SK-N-SH (cell line): ENCODE results near the gene CACNA1A. TPM values are rescaled to one million over a fixed set of nuclear protein-coding genes. Genes with fewer than 3 reads are reported as not detected.

Experiments
- CTCF ChIA-PET: fragments of 300-600, 350-600 bp; formaldehyde crosslinking; extraction: SDS; loops from one replicate; lab custom pipeline; 2021; lab: Yijun Ruan, JAX
- POLR2A ChIA-PET: fragments of 350-600 bp; sonication (Branson Sonifier 250); formaldehyde crosslinking; extraction: SDS; loops from one replicate; lab custom pipeline; 2020; ENCODE audit warnings: antibody characterized with exemption, inconsistent platforms; lab: Yijun Ruan, JAX
- DNase-seq: peaks from one replicate; pipeline ENCODE4 v3.0.0; 2012
- H2AFZ ChIP-seq: fragments of 200-600 bp; sonication (generic); 2 replicates; pipeline ENCODE4 v1.8.1; 2016; ENCODE audit warnings: antibody characterized with exemption, mild to moderate bottlenecking, low read depth
- H3F3A ChIP-seq: fragments of 200-600 bp; sonication (generic); replicated peaks from 2 replicates; pipeline ENCODE3; 2016; ENCODE audit warnings: antibody characterized with exemption, mild to moderate bottlenecking; ENCODE audit not compliant: insufficient read depth
- H3K27ac ChIP-seq, 2 experiments: fragments of 200-500 bp in 1 of 2; fragments of 200-600 bp in 1 of 2; sonication (Bioruptor generic) in 1 of 2; sonication (generic), shearing (Covaris generic) in 1 of 2; 2 replicates each; pipeline versions ENCODE4 v1.5.1 to v1.6.1; 2014 to 2016; ENCODE audit warnings: low read depth in 2 of 2, inconsistent platforms in 1 of 2, low read length in 1 of 2, mild to moderate bottlenecking in 1 of 2, mixed read lengths in 1 of 2
- H3K27me3 ChIP-seq: fragments of 200-600 bp; sonication (generic), shearing (Covaris generic); 2 replicates; pipeline ENCODE4 v1.6.1; 2016; ENCODE audit warnings: mixed run types; ENCODE audit not compliant: insufficient read depth
- H3K36me3 ChIP-seq, 2 experiments: fragments of 200-500 bp in 1 of 2; fragments of 200-600 bp in 1 of 2; sonication (Bioruptor generic) in 1 of 2; sonication (generic) in 1 of 2; replicated peaks in 1 of 2; 2 replicates each; pipeline versions ENCODE3 to v1.5.1; 2014 to 2016; ENCODE audit warnings: low read length in 1 of 2, mild to moderate bottlenecking in 1 of 2; ENCODE audit not compliant: insufficient read depth in 2 of 2, control insufficient read depth in 1 of 2
- H3K4me1 ChIP-seq, 2 experiments: fragments of 200-500 bp in 1 of 2; fragments of 200-600 bp in 1 of 2; sonication (Bioruptor generic) in 1 of 2; sonication (generic), shearing (Covaris generic) in 1 of 2; 2 replicates each; pipeline versions ENCODE4 v1.5.1 to v1.6.1; 2014 to 2016; ENCODE audit warnings: low read depth in 1 of 2, low read length in 1 of 2, mixed run types in 1 of 2; ENCODE audit not compliant: insufficient read depth in 2 of 2, control insufficient read depth in 1 of 2
- H3K4me2 ChIP-seq: fragments of 200-600 bp; sonication (generic), shearing (Covaris generic); 2 replicates; pipeline ENCODE4 v1.6.1; 2017; ENCODE audit warnings: mixed run types
- H3K4me3 ChIP-seq, 2 experiments: fragments of 200-500 bp in 1 of 2; fragments of 200-600 bp in 1 of 2; sonication (Bioruptor generic) in 1 of 2; sonication (generic), shearing (Covaris generic) in 1 of 2; 2 replicates each; pipeline versions ENCODE4 v1.5.1 to v1.8.1; 2014 to 2016; ENCODE audit warnings: low read depth in 2 of 2, inconsistent platforms in 1 of 2, low read length in 1 of 2, mild to moderate bottlenecking in 1 of 2, mixed read lengths in 1 of 2, moderate library complexity in 1 of 2
- H3K79me2 ChIP-seq: fragments of 200-600 bp; sonication (generic); 2 replicates; pipeline ENCODE4 v1.8.1; 2017; ENCODE audit warnings: mild to moderate bottlenecking; ENCODE audit not compliant: insufficient read depth
- H3K9ac ChIP-seq: fragments of 200-600 bp; sonication (generic); 2 replicates; pipeline ENCODE4 v1.6.1; 2017; ENCODE audit warnings: mixed run types
- H3K9me2 ChIP-seq: fragments of 200-600 bp; sonication (generic); 2 replicates; pipeline ENCODE4 v1.6.1; 2017; ENCODE audit warnings: mixed run types
- H3K9me3 ChIP-seq: fragments of 200-600 bp; sonication (generic); 2 replicates; pipeline ENCODE4 v1.6.1; 2017; ENCODE audit warnings: mixed run types, mild to moderate bottlenecking, moderate library complexity
- H4K20me1 ChIP-seq: fragments of 200-600 bp; sonication (generic); 2 replicates; pipeline ENCODE4 v1.6.1; 2017; ENCODE audit warnings: mild to moderate bottlenecking, mixed run types; ENCODE audit not compliant: insufficient read depth
- CHD2 ChIP-seq: fragments of 150-350 bp; IDR thresholded peaks from 2 replicates; pipeline ENCODE4 v1.6.1; 2018; ENCODE audit warnings: low read length; ENCODE audit not compliant: partially characterized antibody
- CTCF ChIP-seq: fragments of 200-600 bp; sonication (generic); IDR thresholded peaks from 2 replicates; pipeline ENCODE4 v1.6.1; 2017; ENCODE audit warnings: antibody characterized with exemption, mild to moderate bottlenecking, moderate library complexity
- ELF1 ChIP-seq: IDR thresholded peaks from 2 replicates; pipeline ENCODE4 v1.4.0; 2012
- EZH2phosphoT487 ChIP-seq: fragments of 200-600 bp; sonication (generic); IDR thresholded peaks from 2 replicates; pipeline ENCODE4 v1.6.1; 2017; ENCODE audit warnings: low read depth, mixed run types, mild to moderate bottlenecking, antibody characterized with exemption, moderate library complexity, borderline replicate concordance
- FOXJ3 ChIP-seq: sonication (generic); formaldehyde crosslinking; IDR thresholded peaks from 2 replicates; pipeline ENCODE4 v1.5.1; 2020; ENCODE audit warnings: mild to moderate bottlenecking, missing genetic modification reagents
- FOXM1 ChIP-seq: IDR thresholded peaks from 2 replicates; pipeline ENCODE4 v1.4.0; 2012; ENCODE audit warnings: low read depth, mild to moderate bottlenecking
- GABPA ChIP-seq: IDR thresholded peaks from 2 replicates; pipeline ENCODE4 v1.4.0; 2012; ENCODE audit warnings: low read depth, mild to moderate bottlenecking
- IRF3 ChIP-seq: fragments of 150-350 bp; IDR thresholded peaks from 2 replicates; pipeline ENCODE4 v1.6.1; 2016; ENCODE audit warnings: mild to moderate bottlenecking, low read depth, low read length
- MAX ChIP-seq: IDR thresholded peaks from 2 replicates; pipeline ENCODE4 v1.4.0; 2012; ENCODE audit warnings: low read depth
- MXI1 ChIP-seq: IDR thresholded peaks from 2 replicates; pipeline ENCODE4 v1.6.1; 2012; ENCODE audit warnings: mild to moderate bottlenecking, low read depth, low read length, improper control_type of control experiment
- NFIC ChIP-seq: IDR thresholded peaks from 2 replicates; pipeline ENCODE4 v1.4.0; 2012; ENCODE audit warnings: borderline replicate concordance
- NRF1 ChIP-seq: IDR thresholded peaks from 2 replicates; pipeline ENCODE4 v1.6.1; 2012; ENCODE audit warnings: low read depth, mild to moderate bottlenecking, low read length
- RAD21 ChIP-seq: IDR thresholded peaks from 2 replicates; pipeline ENCODE4 v1.6.1; 2012; ENCODE audit warnings: mild to moderate bottlenecking, low read length
- RCOR1 ChIP-seq: fragments of 150-350 bp; IDR thresholded peaks from 2 replicates; pipeline ENCODE4 v1.6.1; 2017; ENCODE audit warnings: antibody characterized with exemption, low read length
- REST ChIP-seq: IDR thresholded peaks from 2 replicates; pipeline ENCODE4 v1.6.1; 2012; ENCODE audit warnings: mild to moderate bottlenecking, low read depth, low read length, moderate library complexity
- SMC3 ChIP-seq: IDR thresholded peaks from 2 replicates; pipeline ENCODE4 v1.6.1; 2012; ENCODE audit warnings: low read depth, low read length, improper control_type of control experiment
- TAF1 ChIP-seq: IDR thresholded peaks from 2 replicates; pipeline ENCODE4 v1.6.1; 2012; ENCODE audit warnings: low read depth, mild to moderate bottlenecking, low read length, moderate library complexity, borderline replicate concordance
- USF2 ChIP-seq: fragments of 150-350 bp; IDR thresholded peaks from 2 replicates; pipeline ENCODE4 v1.6.1; 2017; ENCODE audit warnings: antibody characterized with exemption, low read length, low read depth, borderline replicate concordance
- ZBTB33 ChIP-seq: IDR thresholded peaks from 2 replicates; pipeline ENCODE4 v1.4.0; 2012; ENCODE audit warnings: low read depth, borderline replicate concordance
- WGBS: methylation state at CpG from one replicate; pipeline ENCODE4 v1.1.6; 2017; ENCODE audit warnings: low lambda C conversion rate; 5-methylcytosine and 5-hydroxymethylcytosine counted together
- polyA plus RNA-seq, 3 experiments: library from polyadenylated mRNA; depleted of rRNA; stranded (reverse); fragments of >200 nt; gene quantifications; 2 replicates each; pipeline ENCODE4 v1.2.3, GENCODE V29; 2012

The CACNA1A gene
- polyA plus RNA-seq, 1 of the 3 experiments (the other 2 are of a cell fraction) = 1.3 TPM

GRCh38 chr19:13314761-13315160 lies 191.5 kb downstream of the CACNA1A start:
- H3F3A ChIP-seq = no peaks in the 10 kb centered on the region
- no peak overlapping the region for H3K4me3 ChIP-seq
- peaks cover 30% of the 10 kb centered on the region; the same call in 1 of the 2 replicates for H3K27me3 ChIP-seq
- no peaks in the 10 kb centered on the region for H3K79me2 ChIP-seq
- H3K36me3 ChIP-seq = no peaks in the 10 kb centered on the region
- 28% methylated on average over 3 of the region's 3 CpGs for whole genome bisulfite sequencing
- CTCF ChIA-PET = no interaction called here
- no peaks in the 10 kb centered on the region for H4K20me1 ChIP-seq
- H3K27ac ChIP-seq = no peak overlapping the region
- TF ChIP-seq FOXJ3 (no peak), MAX (no peak), SMC3 (no peak)
- H3K9me2 ChIP-seq = no peaks in the 10 kb centered on the region
- H3K9me3 ChIP-seq = no peaks in the 10 kb centered on the region
- H3K4me2 ChIP-seq = no peak overlapping the region
- no peak for DNase-seq
- H3K9ac ChIP-seq = no peak overlapping the region
- H3K4me1 ChIP-seq = no peaks in the 10 kb centered on the region
- no peak overlapping the region for H2AFZ ChIP-seq
- POLR2A ChIA-PET = no interaction called here

- Histone ChIP-seq H3K27ac (no peak overlapping the region), H3K79me2 (no peaks in the 10 kb centered on the region), H2AFZ (no peak overlapping the region), H3K4me1 (no peaks in the 10 kb centered on the region), H3K36me3 (no peaks in the 10 kb centered on the region), H3K9me2 (no peaks in the 10 kb centered on the region), H3K4me2 (no peak overlapping the region), H3K9me3 (no peaks in the 10 kb centered on the region), H4K20me1 (no peaks in the 10 kb centered on the region), H3F3A (no peaks in the 10 kb centered on the region), H3K4me3 (no peak overlapping the region), H3K9ac (no peak overlapping the region), H3K27me3 (peaks cover 25% of the 10 kb centered on the region; the same call in 1 of the 2 replicates)
- WGBS = 5% methylated on average over 2 of the region's 2 CpGs
- POLR2A ChIA-PET = no interaction called here
- no peak for DNase-seq
- CTCF ChIA-PET = no interaction called here
- TF ChIP-seq FOXJ3 = no peak
- no peak for TF ChIP-seq USF2
- TF ChIP-seq IRF3 = no peak
- no peak for TF ChIP-seq CHD2
- no peak for TF ChIP-seq RCOR1
- no peak for TF ChIP-seq ELF1
- no peak for TF ChIP-seq GABPA
- no peak for TF ChIP-seq ZBTB33
- TF ChIP-seq NFIC = no peak
- no peak for TF ChIP-seq REST
- TF ChIP-seq EZH2phosphoT487 = no peak
- no peak for TF ChIP-seq TAF1
- TF ChIP-seq FOXM1 = no peak
- no peak for TF ChIP-seq RAD21
- TF ChIP-seq SMC3 = no peak
- TF ChIP-seq CTCF = no peak
- no peak for TF ChIP-seq NRF1
- no peak for TF ChIP-seq MXI1
Observed at GRCh38 chr19:13313875-13314274, 192.4 kb downstream of the CACNA1A start.
